IMR-90 (cell line): ENCODE data around the gene RPS25. TPM values are rescaled to one million over a fixed set of nuclear protein-coding genes. Genes with fewer than 3 reads are reported as not detected.

Experiments
- ATAC-seq: fragments of 200-7000 bp; cut with Tn5 transposase; 2 replicates; pipeline ENCODE4 v1.9.1; 2020; ENCODE audit warnings: low read depth, mild to moderate bottlenecking, moderate library complexity
- BruUV-seq: library from RNA; stranded (reverse); fragments of 400-500 nt; replicated peaks from 2 replicates; lab custom pipeline; 2021; lab: Mats Ljungman, UMichigan
- CTCF ChIA-PET: fragments of 300-600 bp; formaldehyde crosslinking; extraction: SDS; loops from one replicate; lab custom pipeline; 2021; ENCODE audit warnings: antibody characterized with exemption; lab: Yijun Ruan, JAX
- POLR2A ChIA-PET: fragments of 300-600 bp; sonication (Branson Sonifier 250); formaldehyde crosslinking; loops from one replicate; lab custom pipeline; 2022; ENCODE audit warnings: antibody characterized with exemption; ENCODE audit not compliant: unreplicated experiment; lab: Charles Lee
- DNase-seq: peaks from one replicate; pipeline ENCODE4 v3.0.0; 2013
- H2AFZ ChIP-seq: replicated peaks from 2 replicates; pipeline ENCODE3; 2013; ENCODE audit warnings: low read length, mild to moderate bottlenecking; ENCODE audit not compliant: poor library complexity
- H2AK5ac ChIP-seq: 2 replicates; pipeline ENCODE4 v1.6.1; 2013; ENCODE audit warnings: low read depth, low read length, inconsistent platforms
- H2AK9ac ChIP-seq: replicated peaks from 2 replicates; pipeline ENCODE3; 2013; ENCODE audit warnings: mild to moderate bottlenecking, low read depth, low read length, moderate library complexity; ENCODE audit not compliant: poor library complexity
- H2BK120ac ChIP-seq: 2 replicates; pipeline ENCODE4 v1.6.1; 2013; ENCODE audit warnings: low read depth, low read length, inconsistent platforms
- H2BK15ac ChIP-seq: 3 replicates; pipeline ENCODE4 v1.6.1; 2013; ENCODE audit warnings: low read depth, low read length, inconsistent platforms
- H2BK20ac ChIP-seq: 2 replicates; pipeline ENCODE4 v1.6.1; 2013; ENCODE audit warnings: low read depth, mild to moderate bottlenecking, inconsistent platforms, low read length, moderate library complexity
- H2BK5ac ChIP-seq: 2 replicates; pipeline ENCODE4 v1.6.1; 2013; ENCODE audit warnings: mild to moderate bottlenecking, low read depth, low read length, inconsistent platforms; ENCODE audit not compliant: poor library complexity, severe bottlenecking
- H3K14ac ChIP-seq: replicated peaks from 2 replicates; pipeline ENCODE4 v1.6.1; 2013; ENCODE audit warnings: low read depth, low read length, inconsistent platforms
- H3K18ac ChIP-seq: 2 replicates; pipeline ENCODE4 v1.6.1; 2013; ENCODE audit warnings: low read depth, low read length, control low read depth
- H3K23ac ChIP-seq: 2 replicates; pipeline ENCODE4 v1.6.1; 2013; ENCODE audit warnings: low read depth, low read length, inconsistent platforms
- H3K27ac ChIP-seq: 2 replicates; pipeline ENCODE4 v1.5.1; 2013; ENCODE audit warnings: mild to moderate bottlenecking, control low read depth, low read length; ENCODE audit not compliant: insufficient read depth
- H3K27me3 ChIP-seq: 2 replicates; pipeline ENCODE4 v1.6.1; 2013; ENCODE audit warnings: low read length; ENCODE audit not compliant: control insufficient read depth, insufficient read depth
- H3K36me3 ChIP-seq: 2 replicates; pipeline ENCODE4 v1.6.1; 2013; ENCODE audit warnings: low read length, mixed read lengths; ENCODE audit not compliant: control insufficient read depth, insufficient read depth
- H3K4ac ChIP-seq: 2 replicates; pipeline ENCODE4 v1.6.1; 2013; ENCODE audit warnings: low read depth, low read length, inconsistent platforms
- H3K4me1 ChIP-seq: 2 replicates; pipeline ENCODE4 v1.6.1; 2013; ENCODE audit warnings: low read length, mixed read lengths; ENCODE audit not compliant: control insufficient read depth, insufficient read depth
- H3K4me2 ChIP-seq: 2 replicates; pipeline ENCODE4 v1.6.1; 2013; ENCODE audit warnings: low read depth, mild to moderate bottlenecking, control low read depth, low read length, moderate library complexity
- H3K4me3 ChIP-seq: 2 replicates; pipeline ENCODE4 v1.5.1; 2013; ENCODE audit warnings: low read depth, mild to moderate bottlenecking, control low read depth, low read length, moderate library complexity; ENCODE audit not compliant: insufficient read depth
- H3K56ac ChIP-seq: 2 replicates; pipeline ENCODE4 v1.6.1; 2013; ENCODE audit warnings: low read length, inconsistent platforms; ENCODE audit not compliant: insufficient read depth; ENCODE audit errors: extremely low read depth
- H3K79me1 ChIP-seq, 2 experiments: 2 replicates each; pipeline ENCODE4 v1.6.1; 2013; ENCODE audit warnings: low read length in 2 of 2, inconsistent platforms in 1 of 2, low read depth in 1 of 2
- H3K9ac ChIP-seq: 2 replicates; pipeline ENCODE4 v1.6.1; 2013; ENCODE audit warnings: low read depth, low read length, control low read depth
- H3K9me1 ChIP-seq: 2 replicates; pipeline ENCODE4 v1.6.1; 2013; ENCODE audit warnings: low read length, inconsistent platforms; ENCODE audit not compliant: insufficient read depth
- H3K9me3 ChIP-seq: 2 replicates; pipeline ENCODE4 v1.6.1; 2013; ENCODE audit warnings: low read length; ENCODE audit not compliant: control insufficient read depth, insufficient read depth
- H4K20me1 ChIP-seq: 2 replicates; pipeline ENCODE4 v1.6.1; 2013; ENCODE audit warnings: low read length, inconsistent platforms; ENCODE audit not compliant: insufficient read depth
- H4K5ac ChIP-seq: 2 replicates; pipeline ENCODE4 v1.6.1; 2013; ENCODE audit warnings: mild to moderate bottlenecking, low read depth, low read length, control low read depth
- H4K8ac ChIP-seq, 2 experiments: 2 replicates each; pipeline ENCODE4 v1.6.1; 2013; ENCODE audit warnings: low read depth in 2 of 2, low read length in 2 of 2, control low read depth in 1 of 2, inconsistent platforms in 1 of 2
- H4K91ac ChIP-seq: 2 replicates; pipeline ENCODE4 v1.6.1; 2013; ENCODE audit warnings: low read depth, low read length, inconsistent platforms; ENCODE audit not compliant: insufficient read depth
- BHLHE40 ChIP-seq: fragments of 150-350 bp; IDR thresholded peaks from 2 replicates; pipeline ENCODE4 v1.6.1; 2016; ENCODE audit warnings: mild to moderate bottlenecking, low read depth, low read length
- CEBPB ChIP-seq: IDR thresholded peaks from 2 replicates; pipeline ENCODE4 v1.6.1; 2012; ENCODE audit warnings: low read depth, low read length, improper control_type of control experiment
- ELK1 ChIP-seq: fragments of 150-350 bp; IDR thresholded peaks from 2 replicates; pipeline ENCODE4 v1.6.1; 2016; ENCODE audit warnings: low read depth, mild to moderate bottlenecking, low read length, moderate library complexity, borderline replicate concordance
- MAFK ChIP-seq: IDR thresholded peaks from 2 replicates; pipeline ENCODE4 v1.6.1; 2012; ENCODE audit warnings: low read depth, low read length, improper control_type of control experiment
- MXI1 ChIP-seq: IDR thresholded peaks from 2 replicates; pipeline ENCODE4 v1.6.1; 2012; ENCODE audit warnings: low read depth, mild to moderate bottlenecking, low read length, moderate library complexity, borderline replicate concordance
- NFE2L2 ChIP-seq: fragments of 150-350 bp; IDR thresholded peaks from 2 replicates; pipeline ENCODE4 v1.6.1; 2016; ENCODE audit warnings: low read depth, mild to moderate bottlenecking, low read length
- RFX5 ChIP-seq: IDR thresholded peaks from 2 replicates; pipeline ENCODE4 v1.8.0; 2012; ENCODE audit warnings: low read depth, mild to moderate bottlenecking, low read length, moderate library complexity
- SMC3 ChIP-seq: fragments of 150-350 bp; IDR thresholded peaks from 2 replicates; pipeline ENCODE4 v1.6.1; 2016; ENCODE audit warnings: low read depth, mild to moderate bottlenecking, antibody characterized with exemption, low read length, moderate library complexity
- WGBS, 2 experiments: methylation state at CpG; one replicate each; pipeline versions ENCODE4 v1.1.5 to v1.1.7; 2013; ENCODE audit warnings: missing lambda C conversion rate in 2 of 2; ENCODE audit not compliant: insufficient read length in 1 of 2; ENCODE audit errors: extremely low coverage in 2 of 2; 5-methylcytosine and 5-hydroxymethylcytosine counted together
- dilution Hi-C: fragments of 300-500 bp; cut with HindIII; formaldehyde crosslinking; loops from one replicate; pipeline ENCODE4 v1.14.3; 2018; ENCODE audit warnings: low sequenced_read_pairs; ENCODE audit not compliant: unreplicated experiment
- in situ Hi-C: fragments of 300-500 bp; cut with MboI; formaldehyde crosslinking; loops from 3 replicates; pipeline ENCODE4 v1.14.3; 2019; ENCODE audit warnings: low sequenced_read_pairs, inconsistent platforms, mixed read lengths
- intact Hi-C: fragments of 100-400 bp; cut with micrococcal nuclease; formaldehyde crosslinking; loops from 2 replicates; pipeline ENCODE4 v1.10.0; 2022
- polyA plus RNA-seq, 3 experiments: library from polyadenylated mRNA; depleted of rRNA; stranded (reverse); fragments of >200 nt; gene quantifications; 2 replicates each; pipeline ENCODE4 v1.2.3, GENCODE V29; 2012; ENCODE audit warnings: low replicate concordance in 1 of 3
- total RNA-seq: library from RNA; depleted of rRNA; stranded (reverse); fragments of >200 nt; gene quantifications from 2 replicates; pipeline ENCODE4 v1.2.3, GENCODE V29; 2012
- TF ChIP-seq, protein P1 (sequence below): fragments of 150-350 bp; IDR thresholded peaks from 2 replicates; pipeline ENCODE4 v1.6.1; 2017; ENCODE audit warnings: mild to moderate bottlenecking, antibody characterized with exemption, low read length, low read depth
- TF ChIP-seq, protein P2 (sequence below): conservative IDR thresholded peaks from 2 replicates; pipeline ENCODE4 v1.5.1; 2012; ENCODE audit warnings: mild to moderate bottlenecking, low read depth, low read length, improper control_type of control experiment

Gene RPS25
- total and polyA plus RNA-seq, 2 of the 4 experiments (the other 2 are of a cell fraction) = 727 to 905 TPM

GRCh38 chr11:118973985-118974384 is 44.2 kb downstream of the RPS25 start:
- no peak overlapping the region for H3K56ac ChIP-seq

More at GRCh38 chr11:118973985-118974384, 44.2 kb downstream of the RPS25 start:
- Histone ChIP-seq H3K9me3 (no peaks in the 10 kb centered on the region; the same call in 1 of the 2 replicates), H3K36me3 (no peaks in the 10 kb centered on the region), H3K4me2 (no peak overlapping the region), H4K20me1 (no peaks in the 10 kb centered on the region), H3K18ac (no peak overlapping the region), H3K27me3 (peaks cover 32% of the 10 kb centered on the region), H4K5ac (no peak overlapping the region), H2BK5ac (no peak overlapping the region), H2BK120ac (no peak overlapping the region), H3K4me3 (no peak overlapping the region), H4K91ac (no peak overlapping the region), H3K23ac (no peak overlapping the region), H3K9me1 (no peaks in the 10 kb centered on the region), H3K79me1 (no peaks in the 10 kb centered on the region), H2BK20ac (no peak overlapping the region), H3K27ac (no peak overlapping the region), H3K14ac (no peak overlapping the region), H2AK9ac (no peak overlapping the region), H4K8ac (no peak overlapping the region), H3K9ac (no peak overlapping the region), H2BK15ac (no peak overlapping the region), H2AFZ (no peak overlapping the region), H2AK5ac (no peak overlapping the region), H3K4me1 (no peaks in the 10 kb centered on the region), H3K4ac (no peak overlapping the region)
- no CpG with 5 or more reads among the region's 2 CpGs for WGBS, 2 experiments
- DNase-seq = no peak
- BruUV-seq = no TSS peak
- ChIA-PET POLR2A (no interaction called here), CTCF (no interaction called here)
- dilution Hi-C loops = no loop called here
- intact Hi-C loops = no loop called here
- TF ChIP-seq ELK1 = no peak
- TF ChIP-seq, protein P1, sequence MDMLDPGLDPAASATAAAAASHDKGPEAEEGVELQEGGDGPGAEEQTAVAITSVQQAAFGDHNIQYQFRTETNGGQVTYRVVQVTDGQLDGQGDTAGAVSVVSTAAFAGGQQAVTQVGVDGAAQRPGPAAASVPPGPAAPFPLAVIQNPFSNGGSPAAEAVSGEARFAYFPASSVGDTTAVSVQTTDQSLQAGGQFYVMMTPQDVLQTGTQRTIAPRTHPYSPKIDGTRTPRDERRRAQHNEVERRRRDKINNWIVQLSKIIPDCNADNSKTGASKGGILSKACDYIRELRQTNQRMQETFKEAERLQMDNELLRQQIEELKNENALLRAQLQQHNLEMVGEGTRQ = no peak
- TF ChIP-seq BHLHE40 = no peak
- no peak for TF ChIP-seq NFE2L2
- TF ChIP-seq MXI1 = no peak
- TF ChIP-seq, protein P2, sequence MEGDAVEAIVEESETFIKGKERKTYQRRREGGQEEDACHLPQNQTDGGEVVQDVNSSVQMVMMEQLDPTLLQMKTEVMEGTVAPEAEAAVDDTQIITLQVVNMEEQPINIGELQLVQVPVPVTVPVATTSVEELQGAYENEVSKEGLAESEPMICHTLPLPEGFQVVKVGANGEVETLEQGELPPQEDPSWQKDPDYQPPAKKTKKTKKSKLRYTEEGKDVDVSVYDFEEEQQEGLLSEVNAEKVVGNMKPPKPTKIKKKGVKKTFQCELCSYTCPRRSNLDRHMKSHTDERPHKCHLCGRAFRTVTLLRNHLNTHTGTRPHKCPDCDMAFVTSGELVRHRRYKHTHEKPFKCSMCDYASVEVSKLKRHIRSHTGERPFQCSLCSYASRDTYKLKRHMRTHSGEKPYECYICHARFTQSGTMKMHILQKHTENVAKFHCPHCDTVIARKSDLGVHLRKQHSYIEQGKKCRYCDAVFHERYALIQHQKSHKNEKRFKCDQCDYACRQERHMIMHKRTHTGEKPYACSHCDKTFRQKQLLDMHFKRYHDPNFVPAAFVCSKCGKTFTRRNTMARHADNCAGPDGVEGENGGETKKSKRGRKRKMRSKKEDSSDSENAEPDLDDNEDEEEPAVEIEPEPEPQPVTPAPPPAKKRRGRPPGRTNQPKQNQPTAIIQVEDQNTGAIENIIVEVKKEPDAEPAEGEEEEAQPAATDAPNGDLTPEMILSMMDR = no peak
- no peak for TF ChIP-seq CEBPB
- TF ChIP-seq RFX5 = no peak
- no peak for TF ChIP-seq MAFK
- TF ChIP-seq SMC3 = no peak
- in situ Hi-C loops = no loop called here
- ATAC-seq = no peak
